Measurements from ENCODE around the gene PEF1.

PEF1 gene

DNA sequence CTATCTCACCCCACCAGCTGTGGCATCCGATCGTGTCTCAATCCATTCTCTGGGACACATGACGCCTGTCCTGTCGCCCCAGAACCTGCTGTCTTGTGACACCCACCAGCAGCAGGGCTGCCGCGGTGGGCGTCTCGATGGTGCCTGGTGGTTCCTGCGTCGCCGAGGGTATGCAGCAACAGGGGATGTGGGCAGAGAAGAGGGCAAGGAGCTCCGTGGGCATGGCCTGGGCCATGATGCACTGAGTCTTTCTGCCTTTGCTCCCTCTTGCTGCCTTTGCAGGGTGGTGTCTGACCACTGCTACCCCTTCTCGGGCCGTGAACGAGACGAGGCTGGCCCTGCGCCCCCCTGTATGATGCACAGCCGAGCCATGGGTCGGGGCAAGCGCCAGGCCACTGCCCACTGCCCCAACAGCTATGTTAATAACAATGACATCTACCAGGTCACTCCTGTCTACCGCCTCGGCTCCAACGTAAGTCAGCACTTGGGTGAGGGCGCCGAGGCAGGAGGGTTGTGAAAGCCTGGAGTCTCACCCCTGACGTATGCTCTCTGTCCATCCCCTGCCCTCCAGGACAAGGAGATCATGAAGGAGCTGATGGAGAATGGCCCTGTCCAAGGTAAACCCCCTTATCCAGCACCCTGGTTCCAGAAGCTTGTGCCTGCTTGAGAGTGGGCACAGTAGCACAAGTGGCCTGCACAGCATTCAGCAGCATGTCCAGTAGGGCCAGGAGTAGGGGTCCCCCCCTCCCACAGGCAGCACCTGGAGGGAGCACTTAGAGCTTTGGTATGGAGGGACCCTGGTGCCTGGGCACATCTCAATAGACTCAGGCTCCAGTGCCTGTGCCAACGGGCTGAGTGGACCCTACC, 59.6 kb downstream of the PEF1 start:
- TF ChIP-seq FOXM1 (IDR thresholded peaks at IDR 0.05; ENCODE audit: borderline replicate concordance, low read depth) (no peak), ZBTB7A (IDR thresholded peaks at IDR 0.05; ENCODE audit: low read depth) (no peak), TAF1 (IDR thresholded peaks at IDR 0.05; ENCODE audit: low read depth) (no peak), TCF12 (IDR thresholded peaks at IDR 0.05; ENCODE audit: low read depth) (no peak), CREB1 (IDR thresholded peaks at IDR 0.05; ENCODE audit: low read depth) (no peak), TEAD4 (IDR thresholded peaks at IDR 0.05) (no peak), YY1 (IDR thresholded peaks at IDR 0.05; ENCODE audit: low read depth) (no peak), CEBPB (IDR thresholded peaks at IDR 0.05) (no peak), MAX (IDR thresholded peaks at IDR 0.05) (no peak), NFIC (IDR thresholded peaks at IDR 0.05) (no peak), EP300 (IDR thresholded peaks at IDR 0.05; ENCODE audit: borderline replicate concordance) (no peak), EGR1 (IDR thresholded peaks at IDR 0.05) (no peak), RAD21 (IDR thresholded peaks at IDR 0.05; ENCODE audit: low read depth) (no peak), USF1 (IDR thresholded peaks at IDR 0.05) (no peak)
- TF ChIP-seq, protein P1, sequence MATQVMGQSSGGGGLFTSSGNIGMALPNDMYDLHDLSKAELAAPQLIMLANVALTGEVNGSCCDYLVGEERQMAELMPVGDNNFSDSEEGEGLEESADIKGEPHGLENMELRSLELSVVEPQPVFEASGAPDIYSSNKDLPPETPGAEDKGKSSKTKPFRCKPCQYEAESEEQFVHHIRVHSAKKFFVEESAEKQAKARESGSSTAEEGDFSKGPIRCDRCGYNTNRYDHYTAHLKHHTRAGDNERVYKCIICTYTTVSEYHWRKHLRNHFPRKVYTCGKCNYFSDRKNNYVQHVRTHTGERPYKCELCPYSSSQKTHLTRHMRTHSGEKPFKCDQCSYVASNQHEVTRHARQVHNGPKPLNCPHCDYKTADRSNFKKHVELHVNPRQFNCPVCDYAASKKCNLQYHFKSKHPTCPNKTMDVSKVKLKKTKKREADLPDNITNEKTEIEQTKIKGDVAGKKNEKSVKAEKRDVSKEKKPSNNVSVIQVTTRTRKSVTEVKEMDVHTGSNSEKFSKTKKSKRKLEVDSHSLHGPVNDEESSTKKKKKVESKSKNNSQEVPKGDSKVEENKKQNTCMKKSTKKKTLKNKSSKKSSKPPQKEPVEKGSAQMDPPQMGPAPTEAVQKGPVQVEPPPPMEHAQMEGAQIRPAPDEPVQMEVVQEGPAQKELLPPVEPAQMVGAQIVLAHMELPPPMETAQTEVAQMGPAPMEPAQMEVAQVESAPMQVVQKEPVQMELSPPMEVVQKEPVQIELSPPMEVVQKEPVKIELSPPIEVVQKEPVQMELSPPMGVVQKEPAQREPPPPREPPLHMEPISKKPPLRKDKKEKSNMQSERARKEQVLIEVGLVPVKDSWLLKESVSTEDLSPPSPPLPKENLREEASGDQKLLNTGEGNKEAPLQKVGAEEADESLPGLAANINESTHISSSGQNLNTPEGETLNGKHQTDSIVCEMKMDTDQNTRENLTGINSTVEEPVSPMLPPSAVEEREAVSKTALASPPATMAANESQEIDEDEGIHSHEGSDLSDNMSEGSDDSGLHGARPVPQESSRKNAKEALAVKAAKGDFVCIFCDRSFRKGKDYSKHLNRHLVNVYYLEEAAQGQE (IDR thresholded peaks at IDR 0.05; ENCODE audit: low read depth) = no peak

DNA sequence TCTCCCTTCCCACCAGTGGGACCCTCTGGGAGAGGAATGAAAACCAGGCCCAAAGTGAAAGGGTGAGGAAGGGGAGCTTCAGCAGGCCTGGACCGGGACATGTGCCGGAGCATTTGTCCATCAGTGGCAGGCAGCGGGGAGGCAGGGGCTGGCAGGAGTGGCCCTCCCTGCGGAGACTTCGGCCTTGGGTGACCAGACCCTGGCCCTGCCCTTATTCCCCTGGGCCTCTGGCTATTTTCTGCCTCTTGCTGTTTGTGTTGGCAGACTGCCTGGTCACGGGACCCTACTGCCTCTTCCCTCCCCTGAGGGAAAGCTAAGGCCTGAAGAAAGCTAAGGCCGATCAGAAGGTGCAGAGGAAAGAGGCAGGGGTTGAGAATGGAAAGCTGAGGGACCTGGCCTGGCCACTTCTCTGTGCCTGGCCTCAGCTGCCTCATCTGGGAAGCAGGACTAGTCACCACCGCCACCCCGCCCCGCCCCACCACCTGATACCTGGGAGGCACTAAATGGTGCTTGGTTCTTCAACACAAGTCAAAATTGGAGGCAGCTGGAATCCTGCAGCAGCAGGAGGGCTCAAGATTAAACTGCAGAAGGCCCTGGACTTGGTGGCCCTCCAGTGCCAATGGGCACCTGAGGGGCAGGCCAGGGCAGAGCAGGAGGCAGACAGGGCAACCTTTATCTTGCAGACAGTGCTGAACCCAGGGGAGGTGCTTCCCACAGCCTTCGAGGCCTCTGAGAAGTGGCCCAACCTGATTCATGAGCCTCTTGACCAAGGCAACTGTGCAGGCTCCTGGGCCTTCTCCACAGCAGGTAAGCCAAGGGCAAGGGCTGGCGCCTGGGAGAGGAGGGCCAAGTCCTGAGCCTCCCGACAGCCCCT, 60.4 kb downstream of the PEF1 start:
- TF ChIP-seq TEAD4 (IDR thresholded peaks at IDR 0.05) (no peak), TAF1 (IDR thresholded peaks at IDR 0.05; ENCODE audit: low read depth) (no peak), USF1 (IDR thresholded peaks at IDR 0.05) (peak; percentile 85), CEBPB (IDR thresholded peaks at IDR 0.05) (no peak), EGR1 (IDR thresholded peaks at IDR 0.05) (no peak), TCF12 (IDR thresholded peaks at IDR 0.05; ENCODE audit: low read depth) (peak; percentile 44), NFIC (IDR thresholded peaks at IDR 0.05) (peak; percentile 85), ZBTB7A (IDR thresholded peaks at IDR 0.05; ENCODE audit: low read depth) (peak; percentile 76), EP300 (IDR thresholded peaks at IDR 0.05; ENCODE audit: borderline replicate concordance) (peak; percentile 58; the same call in 1 of the 2 replicates), CREB1 (IDR thresholded peaks at IDR 0.05; ENCODE audit: low read depth) (no peak), MAX (IDR thresholded peaks at IDR 0.05) (no peak), FOXM1 (IDR thresholded peaks at IDR 0.05; ENCODE audit: borderline replicate concordance, low read depth) (no peak), YY1 (IDR thresholded peaks at IDR 0.05; ENCODE audit: low read depth) (no peak), RAD21 (IDR thresholded peaks at IDR 0.05; ENCODE audit: low read depth) (no peak)
- TF ChIP-seq, protein P1 (IDR thresholded peaks at IDR 0.05; ENCODE audit: low read depth) = no peak

GRCh38 chr1:31583082-31583994, 61.3 kb downstream of the PEF1 start:
- TF ChIP-seq ZBTB7A (IDR thresholded peaks at IDR 0.05; ENCODE audit: low read depth) (no peak), EGR1 (IDR thresholded peaks at IDR 0.05) (no peak), USF1 (IDR thresholded peaks at IDR 0.05) (no peak), NFIC (IDR thresholded peaks at IDR 0.05) (no peak), YY1 (IDR thresholded peaks at IDR 0.05; ENCODE audit: low read depth) (no peak), RAD21 (IDR thresholded peaks at IDR 0.05; ENCODE audit: low read depth) (no peak), TCF12 (IDR thresholded peaks at IDR 0.05; ENCODE audit: low read depth) (no peak), TAF1 (IDR thresholded peaks at IDR 0.05; ENCODE audit: low read depth) (no peak), CEBPB (IDR thresholded peaks at IDR 0.05) (no peak), CREB1 (IDR thresholded peaks at IDR 0.05; ENCODE audit: low read depth) (no peak), FOXM1 (IDR thresholded peaks at IDR 0.05; ENCODE audit: borderline replicate concordance, low read depth) (no peak), MAX (IDR thresholded peaks at IDR 0.05) (no peak), TEAD4 (IDR thresholded peaks at IDR 0.05) (no peak), EP300 (IDR thresholded peaks at IDR 0.05; ENCODE audit: borderline replicate concordance) (no peak)
- TF ChIP-seq, protein P1 (IDR thresholded peaks at IDR 0.05; ENCODE audit: low read depth) = no peak
